ENCODE results near the gene TMC4.
"Not testable (repeated sequence)": the region's sequence is repeated elsewhere in the genome, so short reads cannot be mapped to it uniquely, and the experiment has no call there.

TMC4 gene

GRCh38 chr19:54197121-54197520 lies 24.2 kb upstream of the TMC4 start:
- H3K4me1 ChIP-seq (ENCODE audit: insufficient read depth, low read length, poor library complexity, severe bottlenecking) = peaks cover 15% of the 10 kb centered on the region
- H3K9me2 ChIP-seq (replicated peaks; ENCODE audit: low read depth, low read length) = no peaks in the 10 kb centered on the region
- H2AFZ ChIP-seq (ENCODE audit: low read length) = no peak overlapping the region
- no peaks in the 10 kb centered on the region for H3K27me3 ChIP-seq (ENCODE audit: insufficient read depth, low read length, poor library complexity, severe bottlenecking)
- H3F3A ChIP-seq (ENCODE audit: low read depth) = no peaks in the 10 kb centered on the region; the same call in 1 of the 2 replicates
- TF ChIP-seq CTCF (conservative IDR thresholded peaks at IDR 0.05; ENCODE audit: low read length) (no peak), EZH2phosphoT487 (IDR thresholded peaks at IDR 0.05; ENCODE audit: borderline replicate concordance) (no peak)
- peaks cover 17% of the 10 kb centered on the region for H4K20me1 ChIP-seq (ENCODE audit: insufficient read depth, low read length, poor library complexity, severe bottlenecking)
- H3K4me2 ChIP-seq (ENCODE audit: low read depth, low read length, poor library complexity, severe bottlenecking) = no peak overlapping the region
- no peaks in the 10 kb centered on the region for H3K9me3 ChIP-seq (ENCODE audit: insufficient read depth, low read depth, low read length)
- peaks cover 18% of the 10 kb centered on the region; the same call in 1 of the 2 replicates for H3K36me3 ChIP-seq (ENCODE audit: insufficient read depth, low read length)
- no peak overlapping the region for H3K9ac ChIP-seq (ENCODE audit: low read depth, low read length, poor library complexity, severe bottlenecking)
- H3K79me2 ChIP-seq (ENCODE audit: insufficient read depth, low read length) = peaks cover 30% of the 10 kb centered on the region
- H3K4me3 ChIP-seq (ENCODE audit: low read length, poor library complexity, severe bottlenecking) = no peak overlapping the region

DNA sequence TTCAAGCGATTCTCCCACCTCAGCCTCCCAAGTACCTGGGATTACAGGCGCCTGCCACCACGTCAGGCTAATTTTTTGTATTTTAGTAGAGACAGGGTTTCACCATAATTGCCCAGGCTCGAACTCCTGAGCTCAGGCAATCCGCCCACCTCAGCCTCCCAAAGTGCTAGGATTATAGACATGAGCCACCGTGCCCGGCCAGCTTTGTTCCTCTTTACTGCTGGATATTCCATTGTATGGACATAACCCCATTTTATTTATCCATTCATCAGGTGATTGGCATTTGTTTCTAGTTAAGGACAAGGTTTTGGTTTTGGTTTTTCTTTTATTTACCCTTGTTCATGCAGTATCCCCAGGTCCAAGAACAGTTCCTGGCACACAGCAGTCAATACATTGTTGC lies 23.6 kb upstream of the TMC4 start:
- peaks cover 29% of the 10 kb centered on the region for H3K79me2 ChIP-seq (ENCODE audit: insufficient read depth, low read length)

DNA sequence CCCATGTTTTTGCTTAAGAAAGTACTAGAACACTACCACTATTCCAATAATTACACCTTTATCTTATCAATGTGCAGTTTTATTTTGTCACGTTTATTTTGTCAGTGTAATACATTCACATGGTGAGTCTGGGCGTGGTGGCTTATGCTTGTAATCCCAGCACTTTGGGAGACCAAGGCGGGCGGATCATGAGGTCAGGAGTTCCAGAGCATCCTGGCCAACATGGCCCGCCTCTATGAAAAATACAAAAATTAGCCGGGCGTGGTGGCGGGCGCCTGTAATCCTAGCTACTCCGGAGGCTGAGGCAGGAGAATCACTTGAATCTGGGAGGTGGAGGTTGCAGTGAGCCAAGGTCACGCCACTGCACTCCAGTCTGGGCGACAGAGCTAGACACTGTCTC lies 21.5 kb upstream of the TMC4 start:
- Histone ChIP-seq H3K4me1 (ENCODE audit: insufficient read depth, low read length, poor library complexity, severe bottlenecking) (peaks cover 13% of the 10 kb centered on the region), H3K79me2 (ENCODE audit: insufficient read depth, low read length) (peaks cover 21% of the 10 kb centered on the region), H4K20me1 (ENCODE audit: insufficient read depth, low read length, poor library complexity, severe bottlenecking) (peaks cover 15% of the 10 kb centered on the region)
- H2AFZ ChIP-seq (ENCODE audit: low read length); H3F3A ChIP-seq (ENCODE audit: low read depth); H3K4me3 ChIP-seq (ENCODE audit: low read length, poor library complexity, severe bottlenecking); H3K9ac ChIP-seq (ENCODE audit: low read depth, low read length, poor library complexity, severe bottlenecking); H3K9me3 ChIP-seq (ENCODE audit: insufficient read depth, low read depth, low read length); H3K9me2 ChIP-seq (replicated peaks; ENCODE audit: low read depth, low read length); H3K36me3 ChIP-seq (ENCODE audit: insufficient read depth, low read length); H3K27me3 ChIP-seq (ENCODE audit: insufficient read depth, low read length, poor library complexity, severe bottlenecking); H3K4me2 ChIP-seq (ENCODE audit: low read depth, low read length, poor library complexity, severe bottlenecking): not testable (repeated sequence)

More for the DNA sequence above, 23.6 kb upstream of the TMC4 start:
- peaks cover 12% of the 10 kb centered on the region; the same call in 1 of the 2 replicates for H3K36me3 ChIP-seq (ENCODE audit: insufficient read depth, low read length)
- no peak overlapping the region for H3K4me2 ChIP-seq (ENCODE audit: low read depth, low read length, poor library complexity, severe bottlenecking)
- no peak overlapping the region for H2AFZ ChIP-seq (ENCODE audit: low read length)
- no peak overlapping the region for H3K4me3 ChIP-seq (ENCODE audit: low read length, poor library complexity, severe bottlenecking)
- H3K9me2 ChIP-seq (replicated peaks; ENCODE audit: low read depth, low read length) = no peaks in the 10 kb centered on the region
- H3K4me1 ChIP-seq (ENCODE audit: insufficient read depth, low read length, poor library complexity, severe bottlenecking) = peaks cover 15% of the 10 kb centered on the region
- H3K9ac ChIP-seq (ENCODE audit: low read depth, low read length, poor library complexity, severe bottlenecking) = no peak overlapping the region
- H3F3A ChIP-seq (ENCODE audit: low read depth) = no peaks in the 10 kb centered on the region; the same call in 1 of the 2 replicates
- no peaks in the 10 kb centered on the region for H3K9me3 ChIP-seq (ENCODE audit: insufficient read depth, low read depth, low read length)
- peaks cover 17% of the 10 kb centered on the region for H4K20me1 ChIP-seq (ENCODE audit: insufficient read depth, low read length, poor library complexity, severe bottlenecking)
- TF ChIP-seq EZH2phosphoT487 (IDR thresholded peaks at IDR 0.05; ENCODE audit: borderline replicate concordance) (no peak), CTCF (conservative IDR thresholded peaks at IDR 0.05; ENCODE audit: low read length) (no peak)
- H3K27me3 ChIP-seq (ENCODE audit: insufficient read depth, low read length, poor library complexity, severe bottlenecking) = no peaks in the 10 kb centered on the region

DNA sequence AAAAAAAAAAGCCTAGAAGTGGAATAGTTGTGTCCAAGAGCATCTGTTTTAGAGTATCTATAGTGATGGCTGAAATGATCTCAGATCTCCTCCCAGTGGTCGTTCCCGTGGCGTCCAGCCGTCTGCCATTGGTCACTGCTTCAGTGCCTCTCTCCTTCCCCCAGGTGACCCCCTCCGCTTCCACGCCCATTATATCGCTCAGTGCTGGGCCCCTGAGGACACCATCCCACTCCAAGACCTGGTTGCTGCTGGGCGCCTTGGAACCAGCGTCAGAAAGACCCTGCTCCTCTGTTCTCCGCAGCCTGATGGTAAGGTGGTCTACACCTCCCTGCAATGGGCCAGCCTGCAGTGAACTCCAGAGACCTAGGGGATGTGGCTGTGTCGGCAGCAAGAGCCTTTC lies 20.1 kb upstream of the TMC4 start:
- Histone ChIP-seq H3F3A (ENCODE audit: low read depth) (no peaks in the 10 kb centered on the region), H3K4me2 (ENCODE audit: low read depth, low read length, poor library complexity, severe bottlenecking) (no peak overlapping the region), H3K9ac (ENCODE audit: low read depth, low read length, poor library complexity, severe bottlenecking) (no peak overlapping the region), H3K36me3 (ENCODE audit: insufficient read depth, low read length) (peaks cover 10% of the 10 kb centered on the region; the same call in 1 of the 2 replicates), H3K27me3 (ENCODE audit: insufficient read depth, low read length, poor library complexity, severe bottlenecking) (no peaks in the 10 kb centered on the region), H3K9me2 (replicated peaks; ENCODE audit: low read depth, low read length) (no peaks in the 10 kb centered on the region), H3K9me3 (ENCODE audit: insufficient read depth, low read depth, low read length) (no peaks in the 10 kb centered on the region), H3K79me2 (ENCODE audit: insufficient read depth, low read length) (peaks cover 28% of the 10 kb centered on the region), H3K4me1 (ENCODE audit: insufficient read depth, low read length, poor library complexity, severe bottlenecking) (peaks cover 13% of the 10 kb centered on the region), H3K4me3 (ENCODE audit: low read length, poor library complexity, severe bottlenecking) (no peak overlapping the region), H4K20me1 (ENCODE audit: insufficient read depth, low read length, poor library complexity, severe bottlenecking) (peaks cover 21% of the 10 kb centered on the region), H2AFZ (ENCODE audit: low read length) (no peak overlapping the region)
- TF ChIP-seq CTCF (conservative IDR thresholded peaks at IDR 0.05; ENCODE audit: low read length) (no peak), EZH2phosphoT487 (IDR thresholded peaks at IDR 0.05; ENCODE audit: borderline replicate concordance) (no peak)
